ENCODE results near the gene SELENOO.
"Not testable (repeated sequence)": the region's sequence is repeated elsewhere in the genome, so short reads cannot be mapped to it uniquely, and the experiment has no call there.

The SELENOO gene

DNA sequence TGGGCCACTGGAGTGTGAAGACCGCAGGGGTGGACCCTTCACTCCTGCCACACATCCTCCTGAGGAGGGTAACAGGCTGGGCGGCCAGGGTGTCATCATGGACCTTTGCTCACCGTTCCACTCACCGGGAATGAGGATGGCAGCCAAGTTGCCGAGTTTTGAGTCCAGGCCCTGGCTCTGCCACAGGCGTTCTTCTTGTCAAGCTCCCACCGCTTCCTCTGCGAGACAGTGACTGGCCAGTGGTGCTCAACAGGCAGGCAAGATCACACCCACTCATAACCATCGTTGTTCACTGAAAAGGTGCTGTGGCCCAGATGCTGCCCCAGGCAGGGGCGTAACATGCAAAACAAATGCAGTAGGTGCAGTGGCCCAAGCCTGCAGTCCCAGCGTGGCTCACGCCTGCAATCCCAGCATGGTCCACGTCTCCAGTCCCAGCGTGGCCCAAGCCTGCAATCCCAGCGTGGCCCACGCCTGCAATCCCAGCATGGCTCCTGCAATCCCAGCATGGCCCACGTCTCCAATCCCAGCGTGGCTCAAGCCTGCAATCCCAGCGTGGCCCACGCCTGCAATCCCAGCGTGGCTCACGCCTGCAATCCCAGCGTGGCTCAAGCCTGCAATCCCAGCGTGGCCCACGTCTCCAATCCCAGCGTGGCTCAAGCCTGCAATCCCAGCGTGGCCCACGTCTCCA, 35.2 kb upstream of the SELENOO start:
- TF ChIP-seq EZH2 (IDR thresholded peaks at IDR 0.05; ENCODE audit: borderline replicate concordance, low read depth, low read length, severe bottlenecking) (no peak), CTCF (IDR thresholded peaks at IDR 0.05; ENCODE audit: borderline replicate concordance, extremely low read depth, low read length, poor library complexity, severe bottlenecking) (no peak)
- Histone ChIP-seq H3K4me1 (ENCODE audit: insufficient read depth, low read length) (no peaks in the 10 kb centered on the region), H2AFZ (ENCODE audit: low read depth, low read length) (no peak overlapping the region), H3K27me3 (ENCODE audit: insufficient read depth, low read length, poor library complexity) (no peaks in the 10 kb centered on the region), H3K79me2 (ENCODE audit: insufficient read depth, low read length) (no peaks in the 10 kb centered on the region), H3K9ac (ENCODE audit: low read depth, low read length) (no peak overlapping the region), H3K36me3 (ENCODE audit: insufficient read depth, low read length) (no peaks in the 10 kb centered on the region), H3K27ac (ENCODE audit: low read length) (no peak overlapping the region), H4K20me1 (ENCODE audit: insufficient read depth, low read length) (no peaks in the 10 kb centered on the region), H3K4me3 (ENCODE audit: low read depth in 1 of 2, low read length in 2 of 2) (no peak overlapping the region), H3K4me2 (ENCODE audit: insufficient read depth, low read length) (no peak overlapping the region), H3K9me3 (ENCODE audit: insufficient read depth, low read length, severe bottlenecking) (no peaks in the 10 kb centered on the region)
- DNase-seq (no peak), ATAC-seq (ENCODE audit: insufficient read depth, low read depth) (no peak)

DNA sequence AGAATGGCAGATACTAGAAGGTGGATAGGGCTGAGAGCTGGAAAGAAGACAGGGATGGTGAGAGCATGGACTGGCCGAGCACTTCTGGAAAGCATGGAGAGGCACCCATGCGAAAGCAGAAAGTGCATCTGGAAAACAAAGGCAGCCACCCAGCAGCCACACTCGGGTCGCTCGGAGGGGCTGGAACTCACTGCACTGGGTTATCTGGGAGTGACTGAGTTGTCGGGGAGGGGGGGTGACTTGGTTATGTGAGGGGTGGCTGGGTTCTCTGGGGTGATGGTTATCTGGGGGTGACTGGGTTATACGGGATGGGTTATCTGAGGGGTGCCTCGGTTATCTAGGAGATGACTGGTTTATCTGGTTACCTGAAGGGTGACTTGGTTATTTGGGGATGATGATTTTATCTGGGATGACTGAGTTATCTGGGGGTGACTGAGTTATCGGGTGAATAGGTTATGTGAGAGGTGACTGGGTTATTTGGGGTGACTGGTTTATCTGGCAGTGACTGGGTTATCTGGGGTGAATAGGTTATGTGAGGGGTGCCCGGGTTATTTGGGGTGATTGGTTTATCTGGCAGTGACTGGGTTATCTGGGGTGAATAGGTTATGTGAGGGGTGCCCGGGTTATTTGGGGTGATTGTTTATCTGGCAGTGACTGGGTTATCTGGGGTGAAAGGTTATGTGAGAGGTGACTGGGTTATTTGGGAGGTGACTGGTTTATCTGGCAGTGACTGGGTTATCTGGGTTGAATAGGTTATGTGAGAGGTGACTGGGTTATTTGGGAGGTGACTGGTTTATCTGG, 32.9 kb upstream of the SELENOO start:
- no peak overlapping the region for H3K4me2 ChIP-seq (ENCODE audit: insufficient read depth, low read length)
- no peaks in the 10 kb centered on the region for H4K20me1 ChIP-seq (ENCODE audit: insufficient read depth, low read length)
- DNase-seq (no peak), ATAC-seq (ENCODE audit: insufficient read depth, low read depth) (no peak)
- no peak for TF ChIP-seq EZH2 (IDR thresholded peaks at IDR 0.05; ENCODE audit: borderline replicate concordance, low read depth, low read length, severe bottlenecking)
- TF ChIP-seq CTCF (IDR thresholded peaks at IDR 0.05; ENCODE audit: borderline replicate concordance, extremely low read depth, low read length, poor library complexity, severe bottlenecking) = no peak
- no peaks in the 10 kb centered on the region for H3K4me1 ChIP-seq (ENCODE audit: insufficient read depth, low read length)
- no peak overlapping the region for H3K4me3 ChIP-seq (ENCODE audit: low read depth in 1 of 2, low read length in 2 of 2)
- no peaks in the 10 kb centered on the region for H3K9me3 ChIP-seq (ENCODE audit: insufficient read depth, low read length, severe bottlenecking)
- H3K27me3 ChIP-seq (ENCODE audit: insufficient read depth, low read length, poor library complexity) = no peaks in the 10 kb centered on the region
- H3K27ac ChIP-seq (ENCODE audit: low read length) = no peak overlapping the region
- no peak overlapping the region for H2AFZ ChIP-seq (ENCODE audit: low read depth, low read length)
- no peak overlapping the region for H3K9ac ChIP-seq (ENCODE audit: low read depth, low read length)
- H3K79me2 ChIP-seq (ENCODE audit: insufficient read depth, low read length) = no peaks in the 10 kb centered on the region
- no peaks in the 10 kb centered on the region for H3K36me3 ChIP-seq (ENCODE audit: insufficient read depth, low read length)

DNA sequence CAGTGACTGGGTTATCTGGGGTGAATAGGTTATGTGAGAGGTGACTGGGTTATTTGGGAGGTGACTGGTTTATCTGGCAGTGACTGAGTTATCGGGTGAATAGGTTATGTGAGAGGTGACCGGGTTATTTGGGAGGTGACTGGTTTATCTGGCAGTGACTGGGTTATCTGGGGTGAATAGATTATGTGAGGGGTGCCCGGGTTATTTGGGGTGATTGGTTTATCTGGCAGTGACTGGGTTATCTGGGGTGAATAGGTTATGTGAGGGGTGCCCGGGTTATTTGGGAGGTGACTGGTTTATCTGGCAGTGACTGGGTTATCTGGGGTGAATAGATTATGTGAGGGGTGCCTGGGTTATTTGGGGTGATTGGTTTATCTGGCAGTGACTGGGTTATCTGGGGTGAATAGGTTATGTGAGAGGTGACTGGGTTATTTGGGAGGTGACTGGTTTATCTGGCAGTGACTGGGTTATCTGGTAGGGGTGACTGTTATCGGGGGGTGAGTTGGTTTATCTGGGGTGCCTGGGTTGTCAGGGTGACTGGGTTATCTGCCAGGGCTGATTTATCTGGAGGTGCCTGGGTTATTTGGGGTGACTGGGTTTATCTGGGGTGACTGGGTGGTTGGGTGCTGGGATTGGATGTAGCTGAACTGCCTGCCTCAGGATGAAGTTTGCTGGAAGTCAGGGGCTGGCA, 32.2 kb upstream of the SELENOO start:
- H3K4me1 ChIP-seq (ENCODE audit: insufficient read depth, low read length); H3K27me3 ChIP-seq (ENCODE audit: insufficient read depth, low read length, poor library complexity); H3K4me2 ChIP-seq (ENCODE audit: insufficient read depth, low read length): not testable (repeated sequence)

More for the DNA sequence above, 32.2 kb upstream of the SELENOO start:
- not testable (repeated sequence) for H4K20me1 ChIP-seq (ENCODE audit: insufficient read depth, low read length); H3K9me3 ChIP-seq (ENCODE audit: insufficient read depth, low read length, severe bottlenecking); ATAC-seq (ENCODE audit: insufficient read depth, low read depth); H3K79me2 ChIP-seq (ENCODE audit: insufficient read depth, low read length); H3K36me3 ChIP-seq (ENCODE audit: insufficient read depth, low read length); H3K4me3 ChIP-seq (ENCODE audit: low read depth in 1 of 2, low read length in 2 of 2); H2AFZ ChIP-seq (ENCODE audit: low read depth, low read length); H3K27ac ChIP-seq (ENCODE audit: low read length); DNase-seq; H3K9ac ChIP-seq (ENCODE audit: low read depth, low read length)

Data from DND-41 (cell line).